ENCODE results near the gene PPP1R14C. TPM values are rescaled to one million over a fixed set of nuclear protein-coding genes. Genes with fewer than 3 reads are reported as not detected.

PPP1R14C gene
- total RNA-seq, 2 experiments from 2014 or later, result 0.33 to 0.44 TPM

GRCh38 chr6:150296890-150297289 is 154.0 kb downstream of the PPP1R14C start:
- H3K27me3 Mint-ChIP-seq, result peaks cover 13% of the 10 kb centered on the region
- H3K4me3 Mint-ChIP-seq, result no peak overlapping the region
- peaks cover 2% of the 10 kb centered on the region for H3K36me3 Mint-ChIP-seq
- H3K4me1 Mint-ChIP-seq, result peaks cover 3% of the 10 kb centered on the region
- H3K9me3 Mint-ChIP-seq, result peaks cover 8% of the 10 kb centered on the region
- H3K27ac Mint-ChIP-seq, result no peak overlapping the region
- DNase-seq, result no peak

- Mint-ChIP-seq H3K9me3 (peaks cover 8% of the 10 kb centered on the region), H3K36me3 (peaks cover 2% of the 10 kb centered on the region)
These were observed 154.6 kb downstream of the PPP1R14C start for GRCh38 chr6:150297327-150298029.

GRCh38 chr6:150298030-150298380 is 155.2 kb downstream of the PPP1R14C start:
- H3K4me1 Mint-ChIP-seq, result peaks cover 10% of the 10 kb centered on the region
- peaks cover 8% of the 10 kb centered on the region for H3K9me3 Mint-ChIP-seq
- no peak overlapping the region for H3K27ac Mint-ChIP-seq
- peaks cover 13% of the 10 kb centered on the region for H3K27me3 Mint-ChIP-seq
- no peak overlapping the region for H3K4me3 Mint-ChIP-seq
- H3K36me3 Mint-ChIP-seq, result peaks cover 2% of the 10 kb centered on the region
- no peak for DNase-seq

More at GRCh38 chr6:150297327-150298029, 154.6 kb downstream of the PPP1R14C start:
- Mint-ChIP-seq H3K27me3 (peaks cover 13% of the 10 kb centered on the region), H3K27ac (no peak overlapping the region), H3K4me3 (no peak overlapping the region), H3K4me1 (peaks cover 8% of the 10 kb centered on the region)
- DNase-seq, result no peak

GRCh38 chr6:150298676-150299075 is 155.8 kb downstream of the PPP1R14C start:
- H3K36me3 Mint-ChIP-seq, result peaks cover 2% of the 10 kb centered on the region
- H3K4me3 Mint-ChIP-seq, result no peak overlapping the region
- no peak for DNase-seq
- peaks cover 13% of the 10 kb centered on the region for H3K27me3 Mint-ChIP-seq
- peaks cover 10% of the 10 kb centered on the region for H3K4me1 Mint-ChIP-seq
- no peak overlapping the region for H3K27ac Mint-ChIP-seq
- peaks cover 8% of the 10 kb centered on the region for H3K9me3 Mint-ChIP-seq

Other genes with a start within 250 kb of the PPP1R14C start
- not detected for gene RAET1E, start 244.9 kb upstream of the PPP1R14C start, total RNA-seq
- not detected for gene RAET1G, start 219.9 kb upstream of the PPP1R14C start, total RNA-seq
- under 1 TPM; 0.43 to 0.62 TPM for gene ULBP2, start 201.0 kb upstream of the PPP1R14C start, total RNA-seq
- gene ULBP1, start 179.1 kb upstream of the PPP1R14C start, total RNA-seq, result 1 to 10 TPM; 2.8 to 2.9 TPM
- not detected for gene RAET1L, start 117.5 kb upstream of the PPP1R14C start, total RNA-seq
- gene ULBP3, start 73.9 kb upstream of the PPP1R14C start, total RNA-seq, result 1 to 10 TPM in 1 of 2 experiments, under 1 TPM in 1; 0.68 to 1.1 TPM
- not detected for gene IYD, start 226.0 kb downstream of the PPP1R14C start, total RNA-seq

Data from activated naive CD8-positive, alpha-beta T cell treated with anti-CD3 and anti-CD28 coated beads for 36 hours (primary cell).